HepG2 (cell line): Measurements from ENCODE around the gene NWD2. TPM values are rescaled to one million over a fixed set of nuclear protein-coding genes. Genes with fewer than 3 reads are reported as not detected.

ENCODE experiments used
- ATAC-seq: fragments of 200-7000 bp; cut with Tn5 transposase; 3 replicates; pipeline ENCODE4 v1.9.1; 2020; ENCODE audit warnings: mild to moderate bottlenecking, moderate library complexity
- BruUV-seq: library from RNA; stranded (reverse); fragments of 400-500 nt; replicated peaks from 2 replicates; lab custom pipeline; 2021; lab: Mats Ljungman, UMichigan
- CTCF ChIA-PET: fragments of 300-600 bp; formaldehyde crosslinking; extraction: SDS; loops from one replicate; lab custom pipeline; 2021; ENCODE audit warnings: low total read pairs, inconsistent platforms, low intra/inter-chr PET ratio; lab: Yijun Ruan, JAX
- POLR2A ChIA-PET: fragments of 350-600 bp; sonication (Branson Sonifier 250); formaldehyde crosslinking; loops from one replicate; lab custom pipeline; 2020; ENCODE audit warnings: antibody characterized with exemption, inconsistent platforms; lab: Yijun Ruan, JAX
- DNase-seq: peaks from one replicate; pipeline ENCODE4 v3.0.0-alpha.2; 2015; ENCODE audit warnings: low spot score
- FAIRE-seq: peaks from 3 replicates; lab custom pipeline; 2011; peaks lifted over from hg19 to GRCh38; lab: Jason Lieb, UNC
- H2AFZ ChIP-seq: one replicate; pipeline ENCODE4 v1.6.1; 2011; ENCODE audit warnings: low read length, inconsistent platforms
- H3K27ac ChIP-seq: fragments of 300-600 bp; 3 replicates; pipeline ENCODE4 v1.8.0; 2011; ENCODE audit warnings: mixed run types, mild to moderate bottlenecking, mixed read lengths, low read length, inconsistent platforms; ENCODE audit not compliant: insufficient read depth; ENCODE audit errors: extremely low read length
- H3K27me3 ChIP-seq, 2 experiments: fragments of 200-600 bp in 1 of 2; 2 replicates in 1 of 2; 3 replicates in 1 of 2; pipeline versions ENCODE4 v1.6.0 to v1.8.0; 2011; ENCODE audit warnings: low read length in 2 of 2, mild to moderate bottlenecking in 2 of 2, moderate library complexity in 2 of 2, inconsistent platforms in 1 of 2; ENCODE audit not compliant: insufficient read depth in 2 of 2, control insufficient read depth in 1 of 2
- H3K36me3 ChIP-seq, 2 experiments: fragments of 200-600 bp in 1 of 2; replicated peaks in 1 of 2; 2 replicates in 1 of 2; 3 replicates in 1 of 2; pipeline versions ENCODE4 v1.5.1 to v1.8.0; 2011; ENCODE audit warnings: low read length in 2 of 2, inconsistent platforms in 1 of 2; ENCODE audit not compliant: insufficient read depth in 2 of 2, control insufficient read depth in 1 of 2
- H3K4me1 ChIP-seq: 2 replicates; pipeline ENCODE4 v1.5.1; 2012; ENCODE audit warnings: low read length, inconsistent platforms; ENCODE audit not compliant: insufficient read depth
- H3K4me2 ChIP-seq: 2 replicates; pipeline ENCODE4 v1.6.0; 2011; ENCODE audit warnings: low read depth, low read length, inconsistent platforms
- H3K4me3 ChIP-seq, 3 experiments: fragments of 200-600 bp in 1 of 3; sonication (generic), shearing (Covaris generic) in 1 of 3; replicated peaks in 1 of 3; 2 replicates each; pipeline ENCODE4 v1.5.1; 2011 to 2016; ENCODE audit warnings: low read length in 3 of 3, inconsistent platforms in 2 of 3, low read depth in 2 of 3, mild to moderate bottlenecking in 2 of 3, control low read depth in 1 of 3, mixed read lengths in 1 of 3; ENCODE audit not compliant: insufficient read depth in 1 of 3
- H3K79me2 ChIP-seq: one replicate; pipeline ENCODE4 v1.6.1; 2011; ENCODE audit warnings: low read length, inconsistent platforms; ENCODE audit not compliant: insufficient read depth
- H3K9ac ChIP-seq: 2 replicates; pipeline ENCODE4 v1.6.0; 2011; ENCODE audit warnings: mild to moderate bottlenecking, low read depth, low read length, inconsistent platforms; ENCODE audit not compliant: insufficient read depth
- H3K9me3 ChIP-seq: 2 replicates; pipeline ENCODE4 v1.5.1; 2012; ENCODE audit warnings: mild to moderate bottlenecking, low read length
- H4K20me1 ChIP-seq: 2 replicates; pipeline ENCODE4 v1.6.0; 2011; ENCODE audit warnings: inconsistent platforms, mild to moderate bottlenecking, low read length, moderate library complexity; ENCODE audit not compliant: insufficient read depth
- ATF7 ChIP-seq, 2 experiments: fragments of 450-650 bp in 1 of 2; sonication (generic) in 1 of 2; formaldehyde crosslinking in 1 of 2; IDR thresholded peaks; 2 replicates each; pipeline versions ENCODE4 v1.4.0 to v1.6.1; 2016 to 2020; ENCODE audit warnings: antibody characterized with exemption in 1 of 2, mild to moderate bottlenecking in 1 of 2, missing genetic modification reagents in 1 of 2
- CREB1 ChIP-seq, 2 experiments: fragments of 450-650 bp in 1 of 2; IDR thresholded peaks; 2 replicates each; pipeline ENCODE4 v1.6.1; 2016 to 2017; ENCODE audit warnings: control low read depth in 1 of 2, mild to moderate bottlenecking in 1 of 2, missing compliant biosample characterization in 1 of 2, missing genetic modification characterization in 1 of 2
- ZMYM2 ChIP-seq: sonication (generic); formaldehyde crosslinking; IDR thresholded peaks from 2 replicates; pipeline ENCODE4 v1.8.0; 2022; ENCODE audit warnings: mild to moderate bottlenecking, missing genetic modification reagents
- ZNF280B ChIP-seq: sonication (generic); formaldehyde crosslinking; IDR thresholded peaks from 2 replicates; pipeline ENCODE4 v1.5.0; 2020; ENCODE audit warnings: missing genetic modification reagents, mild to moderate bottlenecking, borderline replicate concordance
- ZXDC ChIP-seq: sonication (generic); formaldehyde crosslinking; IDR thresholded peaks from 2 replicates; pipeline ENCODE4 v1.5.0; 2020; ENCODE audit warnings: mild to moderate bottlenecking, missing genetic modification reagents
- WGBS: methylation state at CpG from one replicate; pipeline ENCODE4 v1.1.6; 2017; ENCODE audit warnings: low lambda C conversion rate; 5-methylcytosine and 5-hydroxymethylcytosine counted together
- in situ Hi-C: cut with HindIII; loops from 2 replicates; pipeline ENCODE4 v1.10.0; 2017; ENCODE audit warnings: low pct_unique_long_range_greater_than_20kb; ENCODE audit not compliant: extremely low pct_ligation_motif_present
- intact Hi-C: fragments of 100-400 bp; cut with micrococcal nuclease; formaldehyde crosslinking; loops from one replicate; pipeline ENCODE4 v1.10.0; 2022; ENCODE audit not compliant: unreplicated experiment
- polyA plus RNA-seq, 8 experiments: library from polyadenylated mRNA; depleted of rRNA in 3 of 8; stranded (reverse) in 7 of 8; unstranded in 1 of 8; fragments of >200 nt; fragmentation: Illumina TruSeq in 4 of 8; extraction: Trizol in 4 of 8; gene quantifications; 2 replicates each; pipeline versions ENCODE4 v1.2.1 to v1.2.3, GENCODE V29; 2011 to 2016; ENCODE audit warnings: low read depth in 4 of 8, missing spikeins in 1 of 8, mixed read lengths in 1 of 8; ENCODE audit not compliant: insufficient read depth in 1 of 8
- total RNA-seq, 5 experiments: library from RNA; depleted of rRNA; stranded (reverse); fragments of >200 nt; fragmentation: Illumina TruSeq; extraction: Trizol; gene quantifications; 2 replicates each; pipeline ENCODE4 v1.2.3, GENCODE V29; 2016; ENCODE audit warnings: low read depth in 1 of 5

Gene NWD2
- total and polyA plus RNA-seq, 2 of the 13 experiments (the other 11 are each of a cell fraction or from before 2014, with no cell fraction given), result not detected

GRCh38 chr4:37473807-37474206 is 229.3 kb downstream of the NWD2 start:
- no peak overlapping the region for H3K4me2 ChIP-seq
- no peak overlapping the region for H3K9ac ChIP-seq
- no TSS peak for BruUV-seq
- no peaks in the 10 kb centered on the region for H3K36me3 ChIP-seq
- no peaks in the 10 kb centered on the region for H4K20me1 ChIP-seq
- no peak for FAIRE-seq
- no peak for ATAC-seq
- DNase-seq, result no peak
- H3K9me3 ChIP-seq, result no peaks in the 10 kb centered on the region
- 76% methylated on average over 2 of the region's 2 CpGs for WGBS
- H3K27ac ChIP-seq, result no peak overlapping the region
- H3K4me1 ChIP-seq, result no peaks in the 10 kb centered on the region
- no peak overlapping the region for H3K4me3 ChIP-seq
- in situ Hi-C loops (no loop called here), intact Hi-C loops (no loop called here)
- no peak overlapping the region for H2AFZ ChIP-seq
- TF ChIP-seq ATF7 (IDR thresholded peaks at IDR 0.05), result peak; percentile 92
- no peak for TF ChIP-seq ATF7 (CRISPR knock-in tag; IDR thresholded peaks at IDR 0.05)
- TF ChIP-seq ZXDC (CRISPR knock-in tag), result no peak
- TF ChIP-seq ZNF280B, result no peak
- no peak for TF ChIP-seq ZMYM2 (CRISPR knock-in tag)
- TF ChIP-seq CREB1 (IDR thresholded peaks at IDR 0.05), result peak; percentile 64
- no peak for TF ChIP-seq CREB1 (CRISPR knock-in tag; IDR thresholded peaks at IDR 0.05)
- no peaks in the 10 kb centered on the region for H3K79me2 ChIP-seq
- no peaks in the 10 kb centered on the region for H3K27me3 ChIP-seq
- ChIA-PET POLR2A (no interaction called here), CTCF (no interaction called here)
